HEK293 (cell line): Measurements from ENCODE around the gene CAPN5.

Experiments used
- ZBTB20 ChIP-seq: fragments of 450-650 bp; formaldehyde crosslinking; IDR thresholded peaks from 2 replicates; pipeline ENCODE4 v1.5.1; 2016; ENCODE audit warnings: missing biosample characterization, missing genetic modification characterization
- ZEB2 ChIP-seq: fragments of 450-650 bp; formaldehyde crosslinking; IDR thresholded peaks from 2 replicates; pipeline ENCODE4 v1.5.1; 2016; ENCODE audit warnings: missing biosample characterization, missing genetic modification characterization
- ZNF174 ChIP-seq: fragments of 450-650 bp; formaldehyde crosslinking; IDR thresholded peaks from 2 replicates; pipeline ENCODE4 v1.5.0; 2017; ENCODE audit warnings: missing biosample characterization, mild to moderate bottlenecking, missing genetic modification characterization
- ZNF24 ChIP-seq: fragments of 450-650 bp; formaldehyde crosslinking; IDR thresholded peaks from 2 replicates; pipeline ENCODE4 v1.5.1; 2016; ENCODE audit warnings: missing biosample characterization, missing genetic modification characterization
- ZNF530 ChIP-seq: fragments of 450-650 bp; formaldehyde crosslinking; IDR thresholded peaks from 2 replicates; pipeline ENCODE4 v1.5.1; 2016; ENCODE audit warnings: low read depth, missing biosample characterization, missing genetic modification characterization
- ZNF558 ChIP-seq: fragments of 450-650 bp; formaldehyde crosslinking; IDR thresholded peaks from 2 replicates; pipeline ENCODE4 v1.5.1; 2016; ENCODE audit warnings: missing biosample characterization, missing genetic modification characterization
- TF ChIP-seq, protein P1 (sequence below): fragments of 450-650 bp; formaldehyde crosslinking; IDR thresholded peaks from 2 replicates; pipeline ENCODE4 v1.5.1; 2016; ENCODE audit warnings: missing biosample characterization, missing genetic modification characterization

- no peak for TF ChIP-seq ZBTB20 (tag by site-specific recombination)
- TF ChIP-seq ZNF24, result no peak
- TF ChIP-seq ZNF558 (tag by site-specific recombination), result no peak
- TF ChIP-seq ZNF530, result no peak
- TF ChIP-seq, protein P1, sequence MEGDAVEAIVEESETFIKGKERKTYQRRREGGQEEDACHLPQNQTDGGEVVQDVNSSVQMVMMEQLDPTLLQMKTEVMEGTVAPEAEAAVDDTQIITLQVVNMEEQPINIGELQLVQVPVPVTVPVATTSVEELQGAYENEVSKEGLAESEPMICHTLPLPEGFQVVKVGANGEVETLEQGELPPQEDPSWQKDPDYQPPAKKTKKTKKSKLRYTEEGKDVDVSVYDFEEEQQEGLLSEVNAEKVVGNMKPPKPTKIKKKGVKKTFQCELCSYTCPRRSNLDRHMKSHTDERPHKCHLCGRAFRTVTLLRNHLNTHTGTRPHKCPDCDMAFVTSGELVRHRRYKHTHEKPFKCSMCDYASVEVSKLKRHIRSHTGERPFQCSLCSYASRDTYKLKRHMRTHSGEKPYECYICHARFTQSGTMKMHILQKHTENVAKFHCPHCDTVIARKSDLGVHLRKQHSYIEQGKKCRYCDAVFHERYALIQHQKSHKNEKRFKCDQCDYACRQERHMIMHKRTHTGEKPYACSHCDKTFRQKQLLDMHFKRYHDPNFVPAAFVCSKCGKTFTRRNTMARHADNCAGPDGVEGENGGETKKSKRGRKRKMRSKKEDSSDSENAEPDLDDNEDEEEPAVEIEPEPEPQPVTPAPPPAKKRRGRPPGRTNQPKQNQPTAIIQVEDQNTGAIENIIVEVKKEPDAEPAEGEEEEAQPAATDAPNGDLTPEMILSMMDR (tag by site-specific recombination), result no peak
- no peak for TF ChIP-seq ZNF174 (tag by site-specific recombination)
- no peak for TF ChIP-seq ZEB2 (tag by site-specific recombination)
These were observed 63.3 kb downstream of the CAPN5 start for GRCh38 chr11:77129842-77130756.
